ENCODE results near the gene MPLKIP. TPM values are rescaled to one million over a fixed set of nuclear protein-coding genes. Genes with fewer than 3 reads are reported as not detected.
"Not testable (repeated sequence)": the region's sequence is repeated elsewhere in the genome, so short reads cannot be mapped to it uniquely, and the experiment has no call there.

The MPLKIP gene
- total RNA-seq, 1 donor from 2014 or later: 37.5 TPM

- H3K36me3 Mint-ChIP-seq: peaks cover 2% of the 10 kb centered on the region
- no peaks in the 10 kb centered on the region for H3K9me3 Mint-ChIP-seq
- peaks cover 16% of the 10 kb centered on the region for H3K4me1 Mint-ChIP-seq
- TF ChIP-seq CTCF (IDR thresholded peaks at IDR 0.05; ENCODE audit: unreplicated experiment): no peak
- peak overlapping the region; percentile 84 for H3K27ac Mint-ChIP-seq
- peak in 1 of 2 experiments; percentile 37 for DNase-seq (ENCODE audit: low spot score in 2 of 2, unreplicated experiment in 2 of 2)
- H3K4me3 Mint-ChIP-seq: peak overlapping the region; percentile 96
- H3K27me3 Mint-ChIP-seq (ENCODE audit: low read depth): peaks cover 2% of the 10 kb centered on the region
These were observed 628 bp downstream of the MPLKIP start for GRCh38 chr7:40133561-40134427.

GRCh38 chr7:40122940-40123254 lies 11.5 kb downstream of the MPLKIP start:
- DNase-seq (ENCODE audit: low spot score in 2 of 2, unreplicated experiment in 2 of 2): no peak
- peaks cover 8% of the 10 kb centered on the region for H3K36me3 Mint-ChIP-seq
- H3K27ac Mint-ChIP-seq: no peak overlapping the region
- no peak overlapping the region for H3K4me3 Mint-ChIP-seq
- no peaks in the 10 kb centered on the region for H3K9me3 Mint-ChIP-seq
- no peaks in the 10 kb centered on the region for H3K27me3 Mint-ChIP-seq (ENCODE audit: low read depth)
- peaks cover 7% of the 10 kb centered on the region for H3K4me1 Mint-ChIP-seq
- TF ChIP-seq CTCF (IDR thresholded peaks at IDR 0.05; ENCODE audit: unreplicated experiment): no peak

- H3K27me3 Mint-ChIP-seq (ENCODE audit: low read depth); H3K36me3 Mint-ChIP-seq; DNase-seq (ENCODE audit: low spot score in 2 of 2, unreplicated experiment in 2 of 2); H3K9me3 Mint-ChIP-seq; H3K27ac Mint-ChIP-seq; H3K4me1 Mint-ChIP-seq; H3K4me3 Mint-ChIP-seq: not testable (repeated sequence)
These were observed 12.1 kb downstream of the MPLKIP start for GRCh38 chr7:40122100-40122939.

GRCh38 chr7:40120020-40120419 lies 14.4 kb downstream of the MPLKIP start:
- no peaks in the 10 kb centered on the region for H3K27me3 Mint-ChIP-seq (ENCODE audit: low read depth)
- no peaks in the 10 kb centered on the region for H3K9me3 Mint-ChIP-seq
- TF ChIP-seq CTCF (IDR thresholded peaks at IDR 0.05; ENCODE audit: unreplicated experiment): no peak
- peaks cover 9% of the 10 kb centered on the region for H3K36me3 Mint-ChIP-seq
- H3K4me1 Mint-ChIP-seq: peaks cover 10% of the 10 kb centered on the region
- H3K27ac Mint-ChIP-seq: peak overlapping the region; percentile 92
- DNase-seq (ENCODE audit: low spot score in 2 of 2, unreplicated experiment in 2 of 2): no peak
- H3K4me3 Mint-ChIP-seq: no peak overlapping the region

GRCh38 chr7:40118201-40118600 lies 16.2 kb downstream of the MPLKIP start:
- not testable (repeated sequence) for H3K27me3 Mint-ChIP-seq (ENCODE audit: low read depth); H3K27ac Mint-ChIP-seq; H3K4me3 Mint-ChIP-seq; H3K36me3 Mint-ChIP-seq; H3K9me3 Mint-ChIP-seq; DNase-seq (ENCODE audit: low spot score in 2 of 2, unreplicated experiment in 2 of 2)
- H3K4me1 Mint-ChIP-seq: peaks cover 10% of the 10 kb centered on the region

- H3K27me3 Mint-ChIP-seq (ENCODE audit: low read depth); DNase-seq (ENCODE audit: low spot score in 2 of 2, unreplicated experiment in 2 of 2); H3K4me3 Mint-ChIP-seq; H3K27ac Mint-ChIP-seq; H3K9me3 Mint-ChIP-seq: not testable (repeated sequence)
- Mint-ChIP-seq H3K4me1 (peaks cover 10% of the 10 kb centered on the region), H3K36me3 (peaks cover 15% of the 10 kb centered on the region)
These were observed 17.2 kb downstream of the MPLKIP start for GRCh38 chr7:40117199-40117598.

- Mint-ChIP-seq H3K4me3 (no peak overlapping the region), H3K4me1 (peaks cover 10% of the 10 kb centered on the region), H3K27ac (no peak overlapping the region), H3K27me3 (ENCODE audit: low read depth) (no peaks in the 10 kb centered on the region), H3K36me3 (peaks cover 18% of the 10 kb centered on the region), H3K9me3 (peaks cover 5% of the 10 kb centered on the region)
- no peak for DNase-seq (ENCODE audit: low spot score in 2 of 2, unreplicated experiment in 2 of 2)
- no peak for TF ChIP-seq CTCF (IDR thresholded peaks at IDR 0.05; ENCODE audit: unreplicated experiment)
These were observed 18.5 kb downstream of the MPLKIP start for GRCh38 chr7:40115936-40116335.
